Progenitor cell of endocrine pancreas (in vitro differentiated cells): ENCODE measurements around the gene TEX13C. TPM values are rescaled to one million over a fixed set of nuclear protein-coding genes. Genes with fewer than 3 reads are reported as not detected.

ENCODE experiments used
- DNase-seq: peaks from one replicate; pipeline ENCODE4 v3.0.0; 2021; ENCODE audit warnings: low spot score; ENCODE audit not compliant: unreplicated experiment
- H3K27ac Mint-ChIP-seq: 2 replicates; pipeline ENCODE4 v1.8.0; 2021; ENCODE audit warnings: mild to moderate bottlenecking, moderate library complexity, mixed read lengths
- H3K27me3 Mint-ChIP-seq: 2 replicates; pipeline ENCODE4 v1.8.0; 2021; ENCODE audit warnings: mixed read lengths
- H3K36me3 Mint-ChIP-seq: 2 replicates; pipeline ENCODE4 v1.8.0; 2022; ENCODE audit warnings: mixed read lengths; ENCODE audit not compliant: insufficient read depth
- H3K4me1 Mint-ChIP-seq: 2 replicates; pipeline ENCODE4 v1.8.0; 2021; ENCODE audit warnings: low read depth, mixed read lengths
- H3K4me3 Mint-ChIP-seq: 2 replicates; pipeline ENCODE4 v1.8.0; 2021; ENCODE audit warnings: low read depth, mild to moderate bottlenecking, moderate library complexity, mixed read lengths
- H3K9me3 Mint-ChIP-seq: 2 replicates; pipeline ENCODE4 v1.8.0; 2021; ENCODE audit warnings: low read depth, mixed read lengths
- CTCF ChIP-seq: fragments of 200-600 bp; sonication (generic); IDR thresholded peaks from one replicate; pipeline ENCODE4 v1.5.0; 2021; ENCODE audit warnings: antibody characterized with exemption, mild to moderate bottlenecking; ENCODE audit not compliant: unreplicated experiment
- long read RNA-seq: library from polyadenylated mRNA; unstranded; transcript quantifications from one replicate; pipeline ENCODE4 v2.0.0, GENCODE V29; 2020
- total RNA-seq: library from RNA; stranded (reverse); gene quantifications from 2 replicates; pipeline ENCODE4 v1.2.1, GENCODE V29; 2021

The TEX13C gene
- total RNA-seq, result not detected in 2 replicates
- long read RNA-seq, result 0 reads

GRCh38 chrX:125319646-125320521 lies at the start of gene TEX13C:
Gene TEX13C, plus strand, starts transcription at chrX:125319871. Its CDS starts 249 bp downstream, at chrX:125320120.
- no peak for DNase-seq
- Mint-ChIP-seq H3K4me1 (no peaks in the 10 kb centered on the region), H3K4me3 (no peak within 1 kb of the TSS), H3K9me3 (peaks cover 6% of the 10 kb centered on the region), H3K27ac (no peak within 1 kb of the TSS), H3K27me3 (peaks cover 12% of the 10 kb centered on the region), H3K36me3 (peaks cover 2% of the 10 kb centered on the region)
- TF ChIP-seq CTCF, result no peak

- H3K4me1 Mint-ChIP-seq, result peaks cover 13% of the 10 kb centered on the region
- H3K9me3 Mint-ChIP-seq, result no peaks in the 10 kb centered on the region
- DNase-seq, result no peak
- no peak for TF ChIP-seq CTCF
- H3K36me3 Mint-ChIP-seq, result no peaks in the 10 kb centered on the region
- H3K27ac Mint-ChIP-seq, result no peak overlapping the region
- no peak overlapping the region for H3K4me3 Mint-ChIP-seq
- H3K27me3 Mint-ChIP-seq, result peaks cover 12% of the 10 kb centered on the region
Measured at GRCh38 chrX:125287282-125287681, 32.4 kb upstream of the TEX13C start.

GRCh38 chrX:125288343-125288742 lies 31.3 kb upstream of the TEX13C start:
- peaks cover 14% of the 10 kb centered on the region for H3K27me3 Mint-ChIP-seq
- TF ChIP-seq CTCF, result no peak
- no peak for DNase-seq
- peaks cover 13% of the 10 kb centered on the region for H3K4me1 Mint-ChIP-seq
- no peaks in the 10 kb centered on the region for H3K36me3 Mint-ChIP-seq
- H3K27ac Mint-ChIP-seq, result no peak overlapping the region
- H3K9me3 Mint-ChIP-seq, result no peaks in the 10 kb centered on the region
- H3K4me3 Mint-ChIP-seq, result no peak overlapping the region

- DNase-seq, result no peak
- no peaks in the 10 kb centered on the region for H3K9me3 Mint-ChIP-seq
- H3K27me3 Mint-ChIP-seq, result peaks cover 21% of the 10 kb centered on the region
- peaks cover 13% of the 10 kb centered on the region for H3K4me1 Mint-ChIP-seq
- H3K36me3 Mint-ChIP-seq, result no peaks in the 10 kb centered on the region
- TF ChIP-seq CTCF, result no peak
- H3K4me3 Mint-ChIP-seq, result no peak overlapping the region
- no peak overlapping the region for H3K27ac Mint-ChIP-seq
Measured at GRCh38 chrX:125289209-125289608, 30.5 kb upstream of the TEX13C start.

- TF ChIP-seq CTCF, result no peak
- Mint-ChIP-seq H3K27ac (no peak overlapping the region), H3K27me3 (peaks cover 19% of the 10 kb centered on the region), H3K4me1 (peaks cover 13% of the 10 kb centered on the region), H3K9me3 (no peaks in the 10 kb centered on the region), H3K36me3 (no peaks in the 10 kb centered on the region), H3K4me3 (no peak overlapping the region)
- no peak for DNase-seq
Measured at GRCh38 chrX:125289920-125290319, 29.8 kb upstream of the TEX13C start.
